Gastrocnemius medialis (tissue), 4 donors: Measurements from ENCODE around the gene CAV1. TPM values are rescaled to one million over a fixed set of nuclear protein-coding genes. Genes with fewer than 3 reads are reported as not detected.

Experiments used
- ATAC-seq, 2 donors: fragments of 150-250 bp; one replicate each; pipeline ENCODE4 v1.9.1; 2016
- DNase-seq, 2 donors: peaks; one replicate each; pipeline ENCODE4 v3.0.0-alpha.2; 2019
- H3K27ac ChIP-seq, 4 donors: fragments of 200-600 bp; sonication (generic); 1 replicate in 1 of 4; 2 replicates in 3 of 4; pipeline ENCODE4 v1.5.1; 2016 to 2018; ENCODE audit warnings: mild to moderate bottlenecking in 2 of 4, moderate library complexity in 1 of 4
- H3K27me3 ChIP-seq, 3 donors: fragments of 200-600 bp; sonication (generic) in 2 of 3; 1 replicate in 1 of 3; 2 replicates in 2 of 3; pipeline versions ENCODE4 v1.5.1 to v1.6.0; 2016 to 2019; ENCODE audit warnings: mild to moderate bottlenecking in 1 of 3, moderate library complexity in 1 of 3
- H3K36me3 ChIP-seq, 2 donors: fragments of 200-600 bp; sonication (generic) in 1 of 2; one replicate each; pipeline ENCODE4 v1.5.1; 2017 to 2018
- H3K4me1 ChIP-seq, 2 donors: fragments of 200-600 bp; sonication (generic) in 1 of 2; one replicate each; pipeline ENCODE4 v1.5.1; 2016 to 2017; ENCODE audit warnings: mild to moderate bottlenecking in 2 of 2
- H3K4me3 ChIP-seq, 4 donors: fragments of 200-600 bp; sonication (generic) in 3 of 4; 1 replicate in 1 of 4; 2 replicates in 3 of 4; pipeline ENCODE4 v1.5.1; 2016 to 2019; ENCODE audit warnings: mild to moderate bottlenecking in 2 of 4
- H3K9me3 ChIP-seq, 3 donors: fragments of 200-600 bp; sonication (generic) in 2 of 3; 1 replicate in 1 of 3; 2 replicates in 2 of 3; pipeline ENCODE4 v1.5.1; 2016 to 2019
- CTCF ChIP-seq, 5 experiments: fragments of 450-650 bp in 3 of 5; fragments of 200-600 bp in 2 of 5; sonication (generic) in 2 of 5; IDR thresholded peaks in 4 of 5; conservative IDR thresholded peaks in 1 of 5; 1 replicate in 4 of 5; 2 replicates in 1 of 5; pipeline ENCODE4 v1.5.1; 2016 to 2019; ENCODE audit warnings: antibody characterized with exemption in 5 of 5, mild to moderate bottlenecking in 3 of 5, moderate library complexity in 3 of 5
- POLR2A ChIP-seq, 2 donors: fragments of 450-650 bp; IDR thresholded peaks; one replicate each; pipeline ENCODE4 v1.6.1; 2017; ENCODE audit warnings: antibody characterized with exemption in 2 of 2, mild to moderate bottlenecking in 2 of 2, moderate library complexity in 2 of 2
- in situ Hi-C, 4 donors: fragments of 200-750 bp; cut with MboI; loops; one replicate each; pipeline versions ENCODE4 v1.15.0 to v1.8.0; 2017; ENCODE audit warnings: low sequenced_read_pairs in 4 of 4
- intact Hi-C: fragments of 100-400 bp; cut with DNase I; formaldehyde crosslinking; loops from one replicate; pipeline ENCODE4 v1.15.1; 2023; ENCODE audit warnings: low total_unique reads
- total RNA-seq, 4 donors: library from RNA; depleted of rRNA; stranded (reverse); fragments of >200 nt; gene quantifications; one replicate each; pipeline versions ENCODE4 v1.1.0 to v1.2.3, GENCODE V29; 2016

CAV1 gene
- total RNA-seq, 4 donors from 2014 or later: 64.7 to 87.8 (median 71.2) TPM

GRCh38 chr7:116493449-116493848 lies 31.4 kb upstream of the CAV1 start:
- ATAC-seq (no peak), DNase-seq (no peak)
- Histone ChIP-seq H3K27me3 (no peaks in the 10 kb centered on the region), H3K27ac (peak overlapping the region in 1 of 4 donors; percentile 12), H3K36me3 (no peaks in the 10 kb centered on the region), H3K4me1 (no peaks in the 10 kb centered on the region), H3K9me3 (no peaks in the 10 kb centered on the region), H3K4me3 (no peak overlapping the region)
- no peak for TF ChIP-seq POLR2A (IDR thresholded peaks at IDR 0.05)
- no peak for TF ChIP-seq CTCF (IDR thresholded peaks at IDR 0.05 in 4 of 5, conservative IDR thresholded peaks at IDR 0.05 in 1 of 5)
- intact Hi-C loops (no loop called here), in situ Hi-C loops (no loop called here)

GRCh38 chr7:116494472-116494871 lies 30.4 kb upstream of the CAV1 start:
- intact Hi-C loops: no loop called here
- Histone ChIP-seq H3K9me3 (no peaks in the 10 kb centered on the region), H3K36me3 (no peaks in the 10 kb centered on the region), H3K27ac (no peak overlapping the region), H3K27me3 (no peaks in the 10 kb centered on the region), H3K4me1 (no peaks in the 10 kb centered on the region), H3K4me3 (no peak overlapping the region)
- no peak for TF ChIP-seq CTCF (IDR thresholded peaks at IDR 0.05 in 4 of 5, conservative IDR thresholded peaks at IDR 0.05 in 1 of 5)
- TF ChIP-seq POLR2A (IDR thresholded peaks at IDR 0.05): no peak
- in situ Hi-C loops: no loop called here
- ATAC-seq (no peak), DNase-seq (no peak)

GRCh38 chr7:116495736-116496135 lies 29.1 kb upstream of the CAV1 start:
- Histone ChIP-seq H3K27ac (peak overlapping the region in 1 of 4 donors; percentile 21), H3K4me3 (no peak overlapping the region), H3K4me1 (peaks cover 0 to 6% of the 10 kb centered on the region in 2 donors), H3K36me3 (no peaks in the 10 kb centered on the region), H3K9me3 (no peaks in the 10 kb centered on the region), H3K27me3 (peaks cover 0 to 10% (median 9%) of the 10 kb centered on the region in 3 donors)
- ATAC-seq: no peak
- TF ChIP-seq POLR2A (IDR thresholded peaks at IDR 0.05) (no peak), CTCF (IDR thresholded peaks at IDR 0.05 in 4 of 5, conservative IDR thresholded peaks at IDR 0.05 in 1 of 5) (no peak)
- DNase-seq: no peak
- intact Hi-C loops: no loop called here
- in situ Hi-C loops: no loop called here

DNA sequence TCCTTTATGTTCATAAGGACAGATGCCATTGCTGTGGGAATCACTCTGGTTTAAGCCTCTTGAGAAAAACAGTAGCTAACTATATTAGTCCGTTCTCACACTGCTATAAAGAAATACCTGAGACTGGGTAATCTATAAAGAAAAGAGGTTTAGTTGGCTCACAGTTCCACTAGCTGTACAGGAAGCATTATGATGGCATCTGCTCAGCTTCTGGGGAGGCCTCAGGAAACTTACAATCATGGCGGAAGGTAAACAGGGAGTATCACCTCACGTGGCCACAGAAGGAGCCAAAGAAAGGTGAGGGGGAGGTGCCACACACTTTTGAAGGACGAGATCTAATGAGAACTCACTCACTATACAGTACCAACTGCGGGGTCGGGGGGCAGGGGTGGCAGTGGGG lies 28.2 kb upstream of the CAV1 start:
- H3K36me3 ChIP-seq: no peaks in the 10 kb centered on the region
- no peak overlapping the region for H3K27ac ChIP-seq
- H3K4me1 ChIP-seq: peaks cover 0 to 6% of the 10 kb centered on the region in 2 donors
- ATAC-seq (no peak), DNase-seq (no peak)
- TF ChIP-seq CTCF (IDR thresholded peaks at IDR 0.05 in 4 of 5, conservative IDR thresholded peaks at IDR 0.05 in 1 of 5) (no peak), POLR2A (IDR thresholded peaks at IDR 0.05) (no peak)
- no peaks in the 10 kb centered on the region for H3K9me3 ChIP-seq
- H3K4me3 ChIP-seq: no peak overlapping the region
- intact Hi-C loops (no loop called here), in situ Hi-C loops (no loop called here)
- peaks cover 0 to 16% (median 11%) of the 10 kb centered on the region in 3 donors for H3K27me3 ChIP-seq

- intact Hi-C loops: no loop called here
- in situ Hi-C loops: no loop called here
- H3K36me3 ChIP-seq: no peaks in the 10 kb centered on the region
- no peak for TF ChIP-seq POLR2A (IDR thresholded peaks at IDR 0.05)
- TF ChIP-seq CTCF (IDR thresholded peaks at IDR 0.05 in 4 of 5, conservative IDR thresholded peaks at IDR 0.05 in 1 of 5): no peak
- H3K9me3 ChIP-seq: no peaks in the 10 kb centered on the region
- peaks cover 0 to 16% (median 11%) of the 10 kb centered on the region in 3 donors for H3K27me3 ChIP-seq
- H3K27ac ChIP-seq: no peak overlapping the region
- peaks cover 0 to 6% of the 10 kb centered on the region in 2 donors for H3K4me1 ChIP-seq
- no peak for DNase-seq
- no peak for ATAC-seq
- H3K4me3 ChIP-seq: no peak overlapping the region
Measured at GRCh38 chr7:116497708-116498107, 27.1 kb upstream of the CAV1 start.
